Trophoblast cell (in vitro differentiated cells and primary cell): Measurements from ENCODE around the gene NFS1.

Source experiments
- DNase-seq, 2 donors: peaks; one replicate each; pipeline ENCODE4 v3.0.0-alpha.2; 2016
- H2AFZ ChIP-seq: 2 replicates; pipeline ENCODE4 v1.6.1; 2013; ENCODE audit warnings: low read length, moderate library complexity, mild to moderate bottlenecking; ENCODE audit not compliant: insufficient read depth, poor library complexity
- H2AK5ac ChIP-seq: 2 replicates; pipeline ENCODE4 v1.6.1; 2013; ENCODE audit warnings: mild to moderate bottlenecking, low read length
- H2BK120ac ChIP-seq: 2 replicates; pipeline ENCODE4 v1.6.1; 2013; ENCODE audit warnings: low read length, mild to moderate bottlenecking, moderate library complexity; ENCODE audit not compliant: insufficient read depth, poor library complexity
- H2BK12ac ChIP-seq: 2 replicates; pipeline ENCODE4 v1.6.1; 2013; ENCODE audit warnings: mild to moderate bottlenecking, low read length, moderate library complexity
- H2BK5ac ChIP-seq: 2 replicates; pipeline ENCODE4 v1.6.1; 2013; ENCODE audit warnings: low read length, low read depth, moderate library complexity, mild to moderate bottlenecking; ENCODE audit not compliant: poor library complexity
- H3K14ac ChIP-seq: 2 replicates; pipeline ENCODE4 v1.6.1; 2013; ENCODE audit warnings: mild to moderate bottlenecking, low read length
- H3K18ac ChIP-seq: 2 replicates; pipeline ENCODE4 v1.6.1; 2013; ENCODE audit warnings: mild to moderate bottlenecking, low read length
- H3K23ac ChIP-seq: 2 replicates; pipeline ENCODE4 v1.6.1; 2013; ENCODE audit warnings: low read length
- H3K27ac ChIP-seq: 2 replicates; pipeline ENCODE4 v1.5.1; 2013; ENCODE audit warnings: low read depth, mild to moderate bottlenecking, inconsistent platforms, low read length, moderate library complexity
- H3K27me3 ChIP-seq: 2 replicates; pipeline ENCODE4 v1.6.1; 2013; ENCODE audit warnings: inconsistent platforms, mild to moderate bottlenecking, low read length, moderate library complexity; ENCODE audit not compliant: insufficient read depth
- H3K36me3 ChIP-seq, 2 experiments: 1 replicate in 1 of 2; 2 replicates in 1 of 2; pipeline ENCODE4 v1.6.1; 2013; ENCODE audit warnings: low read length in 2 of 2, mild to moderate bottlenecking in 2 of 2, moderate library complexity in 1 of 2; ENCODE audit not compliant: insufficient read depth in 2 of 2, control insufficient read depth in 1 of 2
- H3K4ac ChIP-seq: 2 replicates; pipeline ENCODE4 v1.6.1; 2013; ENCODE audit warnings: low read depth, mild to moderate bottlenecking, low read length, moderate library complexity
- H3K4me1 ChIP-seq, 2 experiments: 1 replicate in 1 of 2; 2 replicates in 1 of 2; pipeline ENCODE4 v1.6.1; 2013; ENCODE audit warnings: low read length in 2 of 2, mild to moderate bottlenecking in 2 of 2, moderate library complexity in 1 of 2; ENCODE audit not compliant: insufficient read depth in 2 of 2, control insufficient read depth in 1 of 2
- H3K4me2 ChIP-seq: 2 replicates; pipeline ENCODE4 v1.6.1; 2013; ENCODE audit warnings: inconsistent platforms, mild to moderate bottlenecking, low read length, moderate library complexity
- H3K4me3 ChIP-seq: 2 replicates; pipeline ENCODE4 v1.5.1; 2013; ENCODE audit warnings: mild to moderate bottlenecking, low read depth, low read length, inconsistent platforms
- H3K79me1 ChIP-seq: one replicate; pipeline ENCODE4 v1.6.1; 2013; ENCODE audit warnings: low read length
- H3K79me2 ChIP-seq: 2 replicates; pipeline ENCODE4 v1.6.1; 2013; ENCODE audit warnings: low read length, mild to moderate bottlenecking; ENCODE audit not compliant: control insufficient read depth, insufficient read depth, poor library complexity
- H3K9ac ChIP-seq: 2 replicates; pipeline ENCODE4 v1.6.1; 2013; ENCODE audit warnings: mild to moderate bottlenecking, low read length
- H3K9me3 ChIP-seq: 2 replicates; pipeline ENCODE4 v1.6.1; 2013; ENCODE audit warnings: low read depth, mild to moderate bottlenecking, control low read depth, inconsistent platforms, low read length; ENCODE audit not compliant: insufficient read depth
- H4K12ac ChIP-seq: 2 replicates; pipeline ENCODE4 v1.6.1; 2013; ENCODE audit warnings: low read depth, mild to moderate bottlenecking, low read length, moderate library complexity
- H4K8ac ChIP-seq: 2 replicates; pipeline ENCODE4 v1.6.1; 2013; ENCODE audit warnings: low read depth, mild to moderate bottlenecking, low read length, moderate library complexity
- H4K91ac ChIP-seq: one replicate; pipeline ENCODE4 v1.6.1; 2013; ENCODE audit warnings: low read depth, mild to moderate bottlenecking, low read length, moderate library complexity
- WGBS: extraction: QIAGEN DNeasy Blood & Tissue Kit; methylation state at CpG from one replicate; pipeline ENCODE4 v1.1.7; 2013; ENCODE audit warnings: missing lambda C conversion rate; ENCODE audit not compliant: insufficient read length, insufficient coverage; ENCODE audit errors: extremely low coverage; 5-methylcytosine and 5-hydroxymethylcytosine counted together

Gene NFS1

DNA sequence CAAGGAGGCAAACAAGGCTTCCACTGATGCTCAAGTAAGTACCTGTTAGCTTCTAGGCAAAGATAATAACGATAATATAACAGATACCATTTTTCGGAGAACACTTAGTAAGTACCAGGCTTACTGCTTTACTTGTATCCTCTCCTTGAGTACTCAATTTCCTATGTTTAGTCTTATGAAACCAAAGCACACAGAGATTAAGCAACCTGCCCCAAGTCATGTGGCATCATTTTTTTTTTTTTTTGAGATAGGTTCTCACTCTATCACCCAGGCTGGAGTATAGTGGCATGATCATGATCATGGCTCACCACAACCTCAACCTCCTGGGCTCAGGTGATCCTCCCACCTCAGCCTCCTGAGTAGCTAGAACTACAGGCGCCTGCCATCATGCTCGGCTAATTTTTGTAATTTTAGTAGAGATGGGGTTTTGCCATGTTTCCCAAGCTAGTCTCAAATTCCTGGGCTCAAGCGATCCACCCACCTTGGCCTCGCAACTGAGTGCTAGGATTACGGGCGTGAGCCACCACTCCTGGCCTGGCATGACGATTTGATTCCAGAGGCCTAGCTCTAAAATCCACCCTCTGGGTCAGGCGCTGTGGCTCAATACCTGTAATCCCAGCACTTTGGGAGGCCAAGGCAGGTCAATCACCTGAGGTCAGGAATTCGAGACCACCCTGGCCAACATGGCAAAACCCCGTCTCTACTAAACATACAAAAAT is 69.6 kb downstream of the NFS1 start:
- Histone ChIP-seq H2AFZ (no peak overlapping the region), H3K18ac (no peak overlapping the region), H3K27me3 (no peaks in the 10 kb centered on the region), H3K9me3 (peaks cover 2% of the 10 kb centered on the region), H3K79me2 (no peaks in the 10 kb centered on the region), H2BK5ac (no peak overlapping the region), H2BK12ac (no peak overlapping the region), H3K36me3 (peaks cover 44 to 66% of the 10 kb centered on the region in 2 experiments), H2BK120ac (no peak overlapping the region), H3K27ac (no peak overlapping the region), H3K4me3 (no peak overlapping the region), H4K91ac (no peak overlapping the region), H3K79me1 (no peaks in the 10 kb centered on the region), H3K23ac (no peak overlapping the region), H4K12ac (no peak overlapping the region), H2AK5ac (no peak overlapping the region), H3K14ac (no peak overlapping the region), H3K4ac (no peak overlapping the region), H3K9ac (no peak overlapping the region), H3K4me2 (no peak overlapping the region), H3K4me1 (no peaks in the 10 kb centered on the region), H4K8ac (no peak overlapping the region)
- no CpG with 5 or more reads among the region's 12 CpGs for WGBS
- no peak for DNase-seq

- Histone ChIP-seq H3K4me1 (no peaks in the 10 kb centered on the region), H2BK12ac (no peak overlapping the region), H2BK120ac (no peak overlapping the region), H3K23ac (no peak overlapping the region), H4K12ac (no peak overlapping the region), H3K14ac (no peak overlapping the region), H2AFZ (no peak overlapping the region), H3K4me2 (no peak overlapping the region), H3K18ac (no peak overlapping the region), H3K4ac (no peak overlapping the region), H3K36me3 (peaks cover 40 to 58% of the 10 kb centered on the region in 2 experiments), H3K79me2 (no peaks in the 10 kb centered on the region), H2BK5ac (no peak overlapping the region), H3K9me3 (peaks cover 2% of the 10 kb centered on the region), H3K79me1 (no peaks in the 10 kb centered on the region), H4K8ac (no peak overlapping the region), H3K4me3 (no peak overlapping the region), H3K9ac (peak overlapping the region; percentile 65), H3K27me3 (no peaks in the 10 kb centered on the region), H4K91ac (no peak overlapping the region), H3K27ac (no peak overlapping the region), H2AK5ac (no peak overlapping the region)
- no CpG with 5 or more reads among the region's 8 CpGs for WGBS
- DNase-seq, result no peak
Observed at GRCh38 chr20:35627121-35627520, 72.0 kb downstream of the NFS1 start.

DNA sequence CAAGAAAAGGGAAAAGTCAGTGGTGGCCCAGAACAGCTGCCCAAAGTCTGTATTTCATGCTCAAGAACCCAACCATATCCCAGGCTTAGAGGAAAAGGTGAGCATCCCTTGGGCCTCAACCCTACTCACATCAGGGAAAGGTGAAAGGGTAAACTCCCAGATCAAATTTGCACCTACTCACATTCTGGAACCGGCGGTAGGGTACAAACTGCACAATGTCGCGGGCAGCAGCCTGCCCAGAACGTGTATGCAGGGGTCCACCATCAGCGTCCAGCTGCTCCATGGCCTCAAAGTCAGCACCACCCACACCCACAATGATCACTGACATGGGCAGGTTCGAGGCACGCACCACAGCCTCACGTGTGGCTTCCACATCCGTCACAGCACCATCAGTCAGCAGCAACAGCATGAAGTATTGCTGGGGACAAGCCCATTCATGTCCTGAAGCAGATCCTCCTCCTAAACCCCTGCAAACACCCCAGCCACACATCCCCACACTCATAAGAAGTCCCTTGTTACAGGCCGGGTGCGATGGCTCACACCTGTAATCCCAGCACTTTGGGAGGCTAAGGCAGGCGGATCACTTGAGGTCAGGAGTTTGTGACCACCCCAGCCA is 72.7 kb downstream of the NFS1 start:
- H2BK12ac ChIP-seq, result no peak overlapping the region
- H3K4me3 ChIP-seq, result no peak overlapping the region
- no peak overlapping the region for H4K8ac ChIP-seq
- H3K14ac ChIP-seq, result no peak overlapping the region
- H3K27me3 ChIP-seq, result no peaks in the 10 kb centered on the region
- H3K4me1 ChIP-seq, result no peaks in the 10 kb centered on the region
- H2BK5ac ChIP-seq, result no peak overlapping the region
- H3K18ac ChIP-seq, result no peak overlapping the region
- no peak for DNase-seq
- no peak overlapping the region for H3K4ac ChIP-seq
- H3K79me1 ChIP-seq, result no peaks in the 10 kb centered on the region
- H3K27ac ChIP-seq, result no peak overlapping the region
- no peak overlapping the region for H4K91ac ChIP-seq
- no peak overlapping the region for H3K4me2 ChIP-seq
- H3K9ac ChIP-seq, result no peak overlapping the region
- no peak overlapping the region for H3K23ac ChIP-seq
- no CpG with 5 or more reads among the region's 13 CpGs for WGBS
- H3K79me2 ChIP-seq, result no peaks in the 10 kb centered on the region
- no peak overlapping the region for H2AFZ ChIP-seq
- H4K12ac ChIP-seq, result no peak overlapping the region
- H3K9me3 ChIP-seq, result peaks cover 2% of the 10 kb centered on the region
- H3K36me3 ChIP-seq, result peaks cover 35 to 52% of the 10 kb centered on the region in 2 experiments
- H2AK5ac ChIP-seq, result no peak overlapping the region
- H2BK120ac ChIP-seq, result no peak overlapping the region

- no peak overlapping the region for H4K91ac ChIP-seq
- WGBS, result no CpG with 5 or more reads among the region's 6 CpGs
- no peak overlapping the region for H2AFZ ChIP-seq
- no peak overlapping the region for H2BK12ac ChIP-seq
- no peak overlapping the region for H4K12ac ChIP-seq
- H3K9me3 ChIP-seq, result peaks cover 2% of the 10 kb centered on the region
- no peak overlapping the region for H3K4me3 ChIP-seq
- H3K4ac ChIP-seq, result no peak overlapping the region
- no peak overlapping the region for H3K4me2 ChIP-seq
- no peak overlapping the region for H2BK5ac ChIP-seq
- H3K27me3 ChIP-seq, result no peaks in the 10 kb centered on the region
- H3K9ac ChIP-seq, result no peak overlapping the region
- peaks cover 32 to 45% of the 10 kb centered on the region in 2 experiments for H3K36me3 ChIP-seq
- no peak overlapping the region for H2BK120ac ChIP-seq
- no peak overlapping the region for H4K8ac ChIP-seq
- no peak overlapping the region for H3K18ac ChIP-seq
- no peak overlapping the region for H3K27ac ChIP-seq
- H3K79me2 ChIP-seq, result no peaks in the 10 kb centered on the region
- no peak for DNase-seq
- no peak overlapping the region for H3K23ac ChIP-seq
- H3K14ac ChIP-seq, result no peak overlapping the region
- H3K79me1 ChIP-seq, result no peaks in the 10 kb centered on the region
- no peak overlapping the region for H2AK5ac ChIP-seq
- no peaks in the 10 kb centered on the region for H3K4me1 ChIP-seq
Observed at GRCh38 chr20:35625584-35626385, 73.4 kb downstream of the NFS1 start.
